ENCODE results near the gene STK38. TPM values are rescaled to one million over a fixed set of nuclear protein-coding genes. Genes with fewer than 3 reads are reported as not detected.

The STK38 gene
- total RNA-seq, 3 donors from 2014 or later, result 67.3 to 80.7 (median 69.9) TPM

DNA sequence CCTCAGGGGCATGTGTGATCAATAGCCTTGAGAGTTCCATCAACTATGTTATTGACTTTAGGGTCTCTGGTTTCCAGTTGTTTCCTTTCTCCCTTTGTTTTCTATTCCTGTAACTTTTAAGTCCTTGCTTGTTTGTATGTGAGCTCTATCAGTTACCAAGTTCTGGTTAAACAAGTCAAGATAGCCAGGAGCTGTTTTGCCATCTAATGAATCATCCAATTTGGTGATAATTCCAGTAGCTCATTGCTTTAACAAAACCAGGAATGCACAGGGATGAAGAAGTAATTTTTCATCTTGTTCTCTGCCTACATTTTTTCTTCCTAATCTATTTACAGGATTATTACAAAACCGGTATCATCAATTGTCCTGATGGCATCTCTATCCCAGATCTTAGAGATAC is 68.0 kb downstream of the STK38 start:
- DNase-seq, result no peak
- TF ChIP-seq, protein P1, sequence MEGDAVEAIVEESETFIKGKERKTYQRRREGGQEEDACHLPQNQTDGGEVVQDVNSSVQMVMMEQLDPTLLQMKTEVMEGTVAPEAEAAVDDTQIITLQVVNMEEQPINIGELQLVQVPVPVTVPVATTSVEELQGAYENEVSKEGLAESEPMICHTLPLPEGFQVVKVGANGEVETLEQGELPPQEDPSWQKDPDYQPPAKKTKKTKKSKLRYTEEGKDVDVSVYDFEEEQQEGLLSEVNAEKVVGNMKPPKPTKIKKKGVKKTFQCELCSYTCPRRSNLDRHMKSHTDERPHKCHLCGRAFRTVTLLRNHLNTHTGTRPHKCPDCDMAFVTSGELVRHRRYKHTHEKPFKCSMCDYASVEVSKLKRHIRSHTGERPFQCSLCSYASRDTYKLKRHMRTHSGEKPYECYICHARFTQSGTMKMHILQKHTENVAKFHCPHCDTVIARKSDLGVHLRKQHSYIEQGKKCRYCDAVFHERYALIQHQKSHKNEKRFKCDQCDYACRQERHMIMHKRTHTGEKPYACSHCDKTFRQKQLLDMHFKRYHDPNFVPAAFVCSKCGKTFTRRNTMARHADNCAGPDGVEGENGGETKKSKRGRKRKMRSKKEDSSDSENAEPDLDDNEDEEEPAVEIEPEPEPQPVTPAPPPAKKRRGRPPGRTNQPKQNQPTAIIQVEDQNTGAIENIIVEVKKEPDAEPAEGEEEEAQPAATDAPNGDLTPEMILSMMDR (IDR thresholded peaks at IDR 0.05), result no peak
- Histone ChIP-seq H3K9me3 (no peaks in the 10 kb centered on the region), H3K36me3 (ENCODE audit: low read depth) (peaks cover 5% of the 10 kb centered on the region), H3K4me1 (ENCODE audit: low read depth) (no peaks in the 10 kb centered on the region), H3K4me3 (no peak overlapping the region)
- no peak for ATAC-seq
- intact Hi-C loops (cut with DNase I, micrococcal nuclease), result no loop called here

DNA sequence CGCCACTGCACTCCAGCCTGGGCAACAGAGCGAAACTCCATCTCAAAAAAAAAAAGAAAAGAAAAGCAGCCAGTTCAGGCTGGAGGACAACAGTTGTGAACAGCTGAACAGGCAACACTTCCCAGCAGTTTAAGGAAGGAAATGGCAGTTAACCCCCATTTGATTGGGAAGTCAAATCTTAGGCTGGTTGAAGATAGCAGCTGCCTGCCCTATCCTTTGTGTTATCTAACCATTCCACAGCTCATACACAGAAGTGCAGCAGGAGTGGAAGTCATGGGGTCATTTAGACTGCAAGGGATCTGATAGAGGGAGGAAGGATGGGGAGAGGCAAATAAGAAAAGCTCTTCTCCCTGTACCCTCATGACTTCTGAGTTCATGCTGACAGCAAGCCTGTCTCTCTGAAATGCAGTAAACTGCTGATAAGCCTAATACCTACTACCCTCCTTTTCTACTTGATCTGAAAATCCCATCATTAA is 69.2 kb downstream of the STK38 start:
- H3K4me1 ChIP-seq (ENCODE audit: low read depth), result no peaks in the 10 kb centered on the region
- DNase-seq, result no peak
- ATAC-seq, result no peak
- no peaks in the 10 kb centered on the region for H3K9me3 ChIP-seq
- TF ChIP-seq, protein P1 (IDR thresholded peaks at IDR 0.05), result no peak
- intact Hi-C loops (cut with DNase I, micrococcal nuclease), result no loop called here
- H3K4me3 ChIP-seq, result no peak overlapping the region
- H3K36me3 ChIP-seq (ENCODE audit: low read depth), result peaks cover 5% of the 10 kb centered on the region

DNA sequence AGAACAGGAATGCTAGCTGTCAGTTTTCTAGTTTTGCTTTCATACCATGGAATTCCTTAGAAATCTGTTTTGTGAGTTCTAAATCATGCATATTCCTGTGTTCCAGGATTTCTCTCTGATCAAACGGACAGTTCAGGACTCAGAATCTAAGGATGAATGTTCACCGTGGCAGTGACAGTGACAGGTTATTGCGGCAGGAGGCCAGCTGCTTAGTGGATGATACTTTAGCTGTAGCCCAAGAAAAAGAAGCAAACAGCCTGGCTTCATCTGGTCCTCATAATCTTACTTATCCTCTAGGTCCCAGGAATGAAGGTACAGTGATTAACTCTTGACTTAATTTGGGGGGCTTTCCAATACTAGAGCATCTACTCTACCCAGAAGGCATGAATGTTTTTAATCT is 77.3 kb downstream of the STK38 start:
- TF ChIP-seq, protein P1 (IDR thresholded peaks at IDR 0.05), result no peak
- Histone ChIP-seq H3K4me3 (no peak overlapping the region), H3K9me3 (no peaks in the 10 kb centered on the region), H3K4me1 (ENCODE audit: low read depth) (no peaks in the 10 kb centered on the region), H3K36me3 (ENCODE audit: low read depth) (no peaks in the 10 kb centered on the region)
- intact Hi-C loops (cut with DNase I, micrococcal nuclease), result no loop called here
- DNase-seq (no peak), ATAC-seq (no peak)

DNA sequence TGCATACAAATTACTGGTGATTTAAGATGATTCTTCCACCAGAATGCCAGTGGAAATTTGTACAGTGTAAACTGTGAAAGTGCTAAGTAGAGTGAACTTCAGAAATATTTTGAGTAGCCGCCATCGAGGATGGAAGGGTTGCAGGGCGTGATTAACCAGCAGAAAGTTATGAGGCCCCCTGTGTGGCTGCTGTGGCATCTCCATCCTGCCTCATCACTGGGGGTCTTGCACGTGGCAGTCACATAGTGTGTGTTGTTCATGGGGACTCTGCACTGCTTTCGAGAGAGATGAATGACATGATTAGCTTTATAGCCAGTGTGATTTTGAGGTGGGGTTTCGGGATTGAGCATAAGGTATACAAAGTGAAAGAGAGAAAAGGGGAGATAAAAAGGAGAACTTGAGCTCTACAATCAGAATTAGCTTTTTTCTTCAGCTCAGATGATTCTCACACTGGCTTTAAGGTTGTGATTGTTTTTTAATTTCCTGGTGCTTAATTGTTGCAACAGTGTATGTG is 78.1 kb downstream of the STK38 start:
- no peaks in the 10 kb centered on the region for H3K4me1 ChIP-seq (ENCODE audit: low read depth)
- no peaks in the 10 kb centered on the region for H3K9me3 ChIP-seq
- TF ChIP-seq, protein P1 (IDR thresholded peaks at IDR 0.05), result no peak
- no peak overlapping the region for H3K4me3 ChIP-seq
- no peaks in the 10 kb centered on the region for H3K36me3 ChIP-seq (ENCODE audit: low read depth)
- intact Hi-C loops (cut with DNase I, micrococcal nuclease), result no loop called here
- ATAC-seq (no peak), DNase-seq (no peak)

DNA sequence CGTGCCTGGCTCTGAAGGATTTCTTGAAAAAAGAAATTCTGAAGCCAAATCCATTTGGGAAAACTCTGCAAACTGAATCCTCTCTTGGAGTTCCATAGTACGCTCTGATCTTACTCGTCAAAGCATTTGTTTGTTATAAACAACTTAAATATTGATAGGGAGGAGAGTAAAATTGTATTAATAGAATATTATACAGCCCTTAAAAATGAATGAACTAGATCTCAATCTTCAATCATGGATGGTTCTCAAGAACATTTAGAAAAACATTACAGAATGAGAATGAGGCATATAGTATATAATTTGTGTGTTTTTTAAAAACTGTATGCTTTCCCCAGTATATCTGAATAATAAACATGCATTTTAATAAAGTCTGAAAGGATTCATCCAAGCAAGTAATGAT is 79.7 kb downstream of the STK38 start:
- no peaks in the 10 kb centered on the region for H3K4me1 ChIP-seq (ENCODE audit: low read depth)
- DNase-seq (no peak), ATAC-seq (no peak)
- TF ChIP-seq, protein P1 (IDR thresholded peaks at IDR 0.05), result no peak
- no peak overlapping the region for H3K4me3 ChIP-seq
- intact Hi-C loops (cut with DNase I, micrococcal nuclease), result no loop called here
- H3K9me3 ChIP-seq, result no peaks in the 10 kb centered on the region
- H3K36me3 ChIP-seq (ENCODE audit: low read depth), result no peaks in the 10 kb centered on the region

DNA sequence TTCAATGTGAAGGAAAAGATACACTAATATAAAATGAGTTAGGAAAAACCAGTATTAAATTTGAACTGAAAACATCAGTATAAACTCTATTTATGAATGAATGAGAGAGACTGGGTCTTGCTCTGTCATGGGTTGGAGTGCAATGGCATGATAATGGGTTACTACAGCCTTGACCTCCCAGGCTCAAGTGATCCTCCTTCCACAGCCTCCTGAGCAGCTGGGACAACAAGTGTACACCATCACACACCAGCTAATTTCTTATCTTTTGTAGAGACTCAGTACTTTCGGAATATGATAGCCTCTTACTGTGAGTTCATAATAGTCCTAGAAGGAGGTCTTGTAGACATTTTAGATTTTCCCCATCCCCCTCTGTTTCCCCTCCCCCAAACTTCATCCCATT is 83.0 kb downstream of the STK38 start:
- no peak for ATAC-seq
- no peaks in the 10 kb centered on the region for H3K36me3 ChIP-seq (ENCODE audit: low read depth)
- DNase-seq, result no peak
- H3K4me3 ChIP-seq, result no peak overlapping the region
- intact Hi-C loops (cut with DNase I, micrococcal nuclease), result no loop called here
- TF ChIP-seq, protein P1 (IDR thresholded peaks at IDR 0.05), result no peak
- H3K4me1 ChIP-seq (ENCODE audit: low read depth), result peaks cover 2% of the 10 kb centered on the region
- H3K9me3 ChIP-seq, result no peaks in the 10 kb centered on the region

Measured in mucosa of descending colon (tissue), 3 donors.